ENCODE data around the gene TTC24.
"Not testable (repeated sequence)": the region's sequence is repeated elsewhere in the genome, so short reads cannot be mapped to it uniquely, and the experiment has no call there.

TTC24 gene

DNA sequence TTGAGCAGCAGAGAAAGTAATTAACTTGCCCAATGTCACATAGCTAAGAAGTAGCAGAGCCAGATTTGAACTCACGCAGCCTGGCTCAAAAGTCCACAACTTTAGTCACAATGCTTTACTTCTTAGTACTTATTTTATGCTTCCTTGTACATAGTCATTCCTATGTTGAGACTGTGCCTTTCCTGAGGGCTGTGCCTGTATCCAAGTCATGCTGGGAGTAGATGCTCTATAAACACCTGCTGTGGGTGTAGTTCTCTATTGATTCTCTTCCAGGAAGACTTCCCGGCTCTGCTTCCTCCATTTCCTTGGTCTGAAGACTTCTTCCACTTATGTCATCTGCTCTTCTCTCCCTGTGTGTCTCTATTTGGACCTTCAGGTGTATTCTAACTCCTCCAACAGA lies 23.8 kb upstream of the TTC24 start:
- no peak for DNase-seq

DNA sequence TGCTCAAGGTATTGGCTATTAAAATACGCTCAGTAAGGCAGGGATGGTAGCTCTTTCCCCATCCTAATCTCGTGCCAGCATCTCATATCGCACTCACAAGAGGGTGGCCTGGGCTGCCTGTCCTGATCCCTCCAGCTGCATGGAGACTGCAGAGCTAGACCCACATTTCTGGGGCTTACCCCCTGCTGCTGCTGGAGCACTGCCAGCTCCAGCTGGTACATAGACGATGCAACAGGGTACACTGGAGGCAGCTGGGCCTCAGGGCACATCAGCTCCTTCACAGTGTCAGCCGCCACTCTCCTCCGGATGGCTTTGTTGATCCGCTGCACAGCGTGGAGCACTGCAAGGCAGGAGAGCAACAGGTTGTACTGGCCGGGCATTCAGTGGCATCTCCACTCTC lies 23.2 kb upstream of the TTC24 start:
- DNase-seq: no peak

DNA sequence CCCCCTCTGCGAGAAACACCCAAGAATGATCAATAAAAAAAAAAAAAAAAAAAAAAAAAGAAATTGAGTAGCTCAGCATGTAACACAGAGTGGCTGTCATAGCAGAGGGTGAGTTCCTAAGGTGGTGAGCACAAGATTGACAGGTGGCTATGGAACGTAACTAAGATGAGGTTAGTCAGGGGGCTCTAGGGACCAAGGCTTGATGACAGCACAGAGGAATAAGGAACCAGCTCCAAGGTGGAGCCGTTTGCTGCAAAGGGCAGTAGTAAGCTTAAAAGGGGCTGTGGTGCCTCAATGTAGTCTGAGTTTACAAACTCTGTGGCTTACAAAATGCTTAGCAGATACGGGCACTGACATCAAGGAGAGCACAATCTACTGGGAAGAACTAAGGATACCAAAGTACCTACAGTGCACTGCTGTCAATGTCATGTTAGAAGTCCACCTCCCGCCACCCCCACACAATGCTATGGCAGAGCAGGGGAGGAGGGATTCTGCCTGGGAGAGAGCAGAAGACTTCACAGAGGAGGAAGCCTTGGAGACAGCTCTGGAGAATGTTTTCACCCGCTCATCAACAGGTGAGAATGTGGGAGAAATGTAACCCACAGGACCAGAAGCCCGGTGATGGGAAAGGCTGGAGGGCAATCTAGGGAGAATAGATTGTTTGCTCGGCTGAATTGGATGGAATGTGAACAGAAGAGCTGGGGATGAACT lies 20.3 kb upstream of the TTC24 start:
- no peak for DNase-seq

DNA sequence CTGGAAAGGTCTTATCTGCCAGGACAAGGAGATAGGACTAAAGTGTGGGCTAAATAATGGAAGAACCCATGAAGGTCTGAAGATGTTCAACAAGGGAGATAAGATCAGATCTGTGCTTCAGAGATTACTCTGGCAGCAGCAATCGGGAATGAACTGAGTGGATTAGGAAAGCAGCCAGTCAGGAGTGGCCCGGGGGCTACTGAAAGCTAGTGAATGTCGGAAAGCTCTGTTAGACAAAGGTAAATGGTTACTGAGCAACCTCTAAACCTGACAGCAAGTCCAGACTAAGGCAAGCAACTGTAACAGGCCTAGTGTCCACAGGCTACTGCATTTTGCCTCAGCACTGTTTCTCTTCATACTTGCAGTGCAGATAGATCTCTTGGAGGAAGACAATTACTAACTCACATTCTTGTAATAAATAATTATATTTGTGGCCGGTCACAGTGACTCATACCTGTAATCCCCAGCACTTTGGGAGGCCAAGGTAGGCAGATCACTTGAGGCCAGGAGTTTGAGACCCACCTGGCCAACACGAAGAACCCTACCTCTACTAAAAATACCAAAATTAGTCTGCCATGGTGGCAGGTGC lies 19.6 kb upstream of the TTC24 start:
- DNase-seq: no peak

DNA sequence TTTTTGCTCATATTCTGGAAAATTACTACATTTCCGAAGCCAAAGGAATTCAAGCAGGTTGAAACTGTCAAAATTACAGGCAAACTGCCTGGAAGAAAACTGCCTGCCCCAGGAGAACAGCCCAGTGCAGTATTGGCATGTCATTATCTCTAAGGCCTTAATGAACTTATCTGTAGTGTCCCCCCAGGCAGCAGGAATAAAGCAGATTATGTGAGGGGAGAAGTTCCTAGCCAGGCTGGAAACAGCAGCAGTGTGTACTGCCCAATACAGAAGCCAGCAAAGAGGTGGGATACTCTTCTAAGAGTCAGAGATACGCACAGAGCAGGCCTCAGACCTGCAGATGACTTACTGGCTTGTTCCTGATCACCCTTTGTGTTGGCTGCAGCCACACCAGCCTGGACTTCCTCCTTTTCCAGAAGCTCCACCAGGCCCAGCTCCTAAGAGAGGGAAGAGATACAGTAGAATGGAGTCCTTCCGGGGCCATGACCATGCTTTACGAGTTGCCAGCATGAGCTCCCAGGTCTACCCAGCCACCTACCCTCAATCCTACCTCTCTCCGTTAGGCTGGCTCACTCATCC lies 18.8 kb upstream of the TTC24 start:
- DNase-seq: no peak

DNA sequence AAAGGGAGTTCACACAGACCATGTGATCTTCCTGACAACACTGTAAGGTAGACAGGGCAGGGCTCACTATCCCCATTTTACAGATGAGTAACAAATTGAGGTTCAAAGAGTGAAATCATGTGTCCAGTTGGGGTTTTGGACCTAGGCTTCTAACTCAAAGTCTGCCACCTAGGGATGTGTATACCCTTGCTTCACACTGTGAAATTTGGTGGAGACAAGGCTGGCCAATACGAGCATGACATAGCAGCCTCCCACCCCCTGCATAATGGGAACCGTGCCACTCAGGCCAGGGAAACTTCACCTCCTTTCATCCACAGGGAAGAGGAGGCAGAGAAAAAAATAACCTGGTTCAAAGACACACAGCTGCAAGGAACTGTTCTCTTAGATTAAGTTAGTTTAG lies 14.0 kb upstream of the TTC24 start:
- DNase-seq: no peak

DNA sequence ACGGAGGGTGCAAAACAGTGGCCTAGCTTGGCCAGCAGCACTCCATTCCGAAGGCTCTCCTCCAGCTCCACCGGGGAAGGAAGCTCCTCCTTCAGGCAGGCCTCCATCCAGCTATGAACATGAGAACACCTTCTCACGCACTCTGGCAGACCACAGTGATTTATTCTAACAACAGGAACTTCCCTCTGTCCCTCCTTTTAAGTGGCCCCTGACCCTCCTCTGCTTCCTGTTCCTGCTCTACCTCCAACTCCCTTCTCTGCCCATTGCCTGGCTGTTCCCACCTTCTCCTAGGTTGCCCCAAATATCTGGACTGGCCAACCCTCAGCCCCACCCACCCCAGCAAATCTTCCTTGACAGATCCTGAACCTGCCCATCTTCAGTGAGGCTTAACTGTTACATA lies 13.1 kb upstream of the TTC24 start:
- DNase-seq: no peak

DNA sequence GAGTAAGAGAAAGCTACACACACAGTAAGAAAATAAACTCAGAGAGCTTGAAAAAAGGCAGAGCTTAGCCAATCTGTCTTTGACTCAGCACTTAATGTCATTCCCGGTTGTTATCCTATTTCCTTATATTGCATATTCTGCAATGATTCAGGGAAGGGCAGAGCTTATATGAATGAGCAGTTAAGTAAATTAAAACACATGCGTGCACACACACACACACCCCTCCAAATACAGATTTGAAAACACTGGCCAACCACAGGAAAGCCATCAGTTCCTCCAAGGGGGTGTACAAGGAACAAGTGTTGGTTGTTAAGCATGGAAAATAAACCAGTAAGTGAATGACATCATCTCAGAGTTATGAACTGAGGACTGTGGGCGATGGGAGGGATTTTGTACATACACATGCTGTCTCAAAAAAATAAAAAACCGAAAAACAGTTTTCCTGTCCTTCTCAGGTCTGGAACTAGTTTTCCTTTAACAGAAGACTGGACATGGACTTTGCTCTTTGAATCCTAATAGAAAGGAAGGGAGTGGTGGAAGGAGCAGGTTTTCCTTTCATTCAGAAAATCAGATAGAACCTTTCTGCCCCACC lies 8.2 kb upstream of the TTC24 start:
- DNase-seq: no peak

DNA sequence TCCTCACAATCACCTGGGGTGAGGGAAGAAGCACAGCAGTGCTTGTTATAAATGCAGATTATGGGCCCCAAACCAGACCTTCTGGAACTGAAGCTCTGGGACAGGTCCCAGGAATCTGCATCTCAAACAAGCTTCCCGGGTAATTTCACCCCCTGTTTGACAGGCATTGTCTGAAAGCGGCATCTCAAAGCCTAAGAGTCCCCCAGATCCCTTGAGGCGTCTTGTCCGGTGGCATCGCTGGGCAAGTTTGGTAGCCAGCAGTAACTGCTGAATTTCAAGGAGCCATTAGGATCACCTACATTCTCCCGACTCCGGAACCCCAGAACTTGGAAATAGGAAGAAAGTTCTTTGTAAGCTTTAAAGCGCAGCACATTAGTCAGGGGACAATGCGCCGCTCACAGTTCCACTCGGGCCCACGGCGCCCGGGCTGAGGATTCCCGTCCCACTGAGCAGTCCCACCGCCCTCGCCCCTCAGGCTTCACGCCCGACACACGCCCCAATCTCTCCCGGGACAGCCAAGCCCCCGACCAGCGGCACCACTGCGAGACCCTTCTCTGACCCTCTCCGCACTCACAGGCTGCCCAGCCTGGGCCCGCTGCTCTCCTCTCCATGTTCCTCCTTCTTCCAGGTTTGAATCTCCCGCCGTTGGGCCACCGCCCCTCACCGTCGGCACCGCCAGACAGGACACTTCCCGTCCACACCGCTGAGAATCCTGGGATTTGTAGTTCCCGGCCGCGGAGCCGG lies 7.4 kb upstream of the TTC24 start, which contains the start of gene IQGAP3:
TSS of gene IQGAP3 (minus strand) at position 647 of the 744 bp plus-strand sequence. CDS start at position 611, 36 bp downstream.
- DNase-seq: peak; percentile 74

DNA sequence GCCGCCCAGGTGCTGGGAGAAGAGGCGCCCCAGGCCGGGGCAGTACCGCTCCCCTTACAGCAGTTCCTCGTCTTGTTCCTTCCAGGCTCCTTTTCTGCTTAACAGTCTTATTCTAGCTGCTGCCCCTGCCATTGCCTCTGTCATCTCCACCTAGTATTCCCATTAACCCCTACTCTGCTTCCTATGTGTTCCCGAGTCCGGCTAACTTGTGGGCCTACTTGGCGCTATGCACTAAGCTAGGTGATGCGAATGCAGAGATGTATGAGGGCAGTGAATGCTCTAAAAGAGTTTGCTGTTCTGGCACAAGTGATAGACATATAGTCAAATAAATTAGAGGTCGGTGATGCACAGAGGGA lies 6.9 kb upstream of the TTC24 start:
- no peak for DNase-seq

DNA sequence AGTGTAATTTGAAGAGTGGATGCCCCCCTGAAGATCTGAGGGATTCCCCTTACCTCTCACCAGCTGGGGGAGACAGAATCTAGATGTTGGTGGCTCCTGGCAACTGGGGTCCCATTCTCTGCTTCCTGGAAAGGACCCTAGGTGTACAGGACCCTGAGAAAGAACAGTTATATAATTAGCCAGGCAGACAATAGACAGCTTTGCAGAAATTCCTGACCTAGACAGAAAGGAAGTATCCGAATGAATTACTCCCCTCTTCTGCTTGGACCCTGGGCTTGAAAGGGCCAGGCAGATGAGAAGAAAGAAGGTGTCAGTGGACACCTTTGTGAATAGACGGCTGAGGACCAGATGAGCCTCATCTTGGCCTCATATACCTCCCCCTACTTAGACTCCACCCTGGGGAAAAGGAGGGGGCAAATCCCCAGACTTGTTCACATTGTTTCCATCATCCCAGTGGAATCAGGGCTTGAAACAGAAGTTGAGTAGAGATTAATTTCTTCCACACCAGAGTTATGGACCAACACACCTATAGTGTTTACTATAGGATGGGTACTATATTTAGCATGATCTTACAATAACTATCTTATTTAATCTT lies 5.4 kb upstream of the TTC24 start:
- DNase-seq: no peak

DNA sequence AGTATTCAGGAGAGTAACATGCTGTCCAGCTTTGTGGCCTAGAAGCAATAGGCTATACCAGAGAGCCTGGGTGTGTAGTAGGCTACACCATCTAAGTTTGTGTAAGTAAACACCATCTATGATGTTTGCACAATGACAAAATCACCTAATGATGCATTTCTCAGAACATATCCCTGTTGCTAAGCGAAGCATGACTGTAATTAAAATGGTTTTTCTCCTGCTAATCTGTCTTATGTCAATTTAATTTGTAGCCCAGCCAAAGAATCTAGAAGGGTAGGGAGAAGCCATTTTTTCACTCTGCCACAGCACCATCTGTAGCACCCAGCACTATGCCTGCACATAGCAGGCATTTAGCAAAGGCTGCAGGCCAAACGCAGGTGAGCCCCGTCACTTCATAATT lies 2.0 kb upstream of the TTC24 start:
- no peak for DNase-seq

DNA sequence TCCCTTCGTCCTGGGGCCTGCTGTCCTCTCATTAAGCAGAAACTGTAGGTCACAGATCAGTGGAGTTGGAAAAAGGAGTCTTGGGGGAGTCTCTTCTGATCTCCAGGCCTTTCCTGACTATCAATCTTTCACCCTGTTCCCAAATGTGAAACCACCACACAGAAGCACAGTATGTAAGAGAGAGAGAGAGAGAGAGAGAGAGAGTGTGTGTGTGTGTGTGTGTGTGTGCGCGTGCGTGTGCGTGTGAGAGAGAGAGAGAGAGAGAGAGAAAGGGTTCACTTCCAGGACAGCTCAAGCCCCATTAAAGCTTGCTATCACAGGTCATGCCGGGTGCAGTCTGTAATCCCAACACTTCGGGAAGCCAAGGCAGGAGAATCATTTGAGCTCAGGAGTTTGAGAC lies 1.5 kb upstream of the TTC24 start:
- DNase-seq: no peak

DNA sequence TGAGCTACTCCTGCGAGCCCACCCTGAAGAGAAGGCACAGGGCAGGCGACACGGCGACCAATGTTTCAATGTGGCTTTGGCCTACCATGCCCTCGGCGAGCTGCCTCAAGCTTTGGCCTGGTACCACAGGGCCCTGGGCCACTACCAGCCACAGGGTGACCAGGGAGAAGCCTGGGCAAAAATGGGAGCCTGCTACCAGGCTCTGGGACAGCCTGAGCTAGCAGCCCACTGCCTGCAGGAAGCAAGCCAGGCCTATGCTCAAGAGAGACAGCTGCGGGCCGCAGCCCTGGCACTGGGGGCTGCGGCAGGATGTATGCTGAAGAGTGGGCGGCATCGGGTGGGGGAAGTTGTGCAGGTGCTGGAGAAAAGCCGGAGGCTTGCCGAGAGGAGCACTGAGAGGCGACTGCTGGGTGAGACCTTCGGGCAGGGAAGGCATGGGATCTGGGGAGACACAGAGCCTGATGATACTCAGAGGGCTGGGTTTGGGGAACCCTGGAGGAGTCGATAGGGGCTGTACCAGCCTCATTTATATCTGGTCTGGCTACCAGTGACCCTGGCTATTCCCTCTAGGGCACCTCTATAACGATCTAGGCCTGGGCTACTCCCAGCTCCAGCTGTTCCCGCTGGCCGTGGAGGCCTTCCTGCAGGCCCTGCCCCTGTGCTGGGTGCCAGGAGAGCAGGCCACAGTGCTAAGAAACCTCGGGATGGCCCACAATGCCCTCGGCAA lies 2.3 kb downstream of the TTC24 start:
- no peak for DNase-seq

DNA sequence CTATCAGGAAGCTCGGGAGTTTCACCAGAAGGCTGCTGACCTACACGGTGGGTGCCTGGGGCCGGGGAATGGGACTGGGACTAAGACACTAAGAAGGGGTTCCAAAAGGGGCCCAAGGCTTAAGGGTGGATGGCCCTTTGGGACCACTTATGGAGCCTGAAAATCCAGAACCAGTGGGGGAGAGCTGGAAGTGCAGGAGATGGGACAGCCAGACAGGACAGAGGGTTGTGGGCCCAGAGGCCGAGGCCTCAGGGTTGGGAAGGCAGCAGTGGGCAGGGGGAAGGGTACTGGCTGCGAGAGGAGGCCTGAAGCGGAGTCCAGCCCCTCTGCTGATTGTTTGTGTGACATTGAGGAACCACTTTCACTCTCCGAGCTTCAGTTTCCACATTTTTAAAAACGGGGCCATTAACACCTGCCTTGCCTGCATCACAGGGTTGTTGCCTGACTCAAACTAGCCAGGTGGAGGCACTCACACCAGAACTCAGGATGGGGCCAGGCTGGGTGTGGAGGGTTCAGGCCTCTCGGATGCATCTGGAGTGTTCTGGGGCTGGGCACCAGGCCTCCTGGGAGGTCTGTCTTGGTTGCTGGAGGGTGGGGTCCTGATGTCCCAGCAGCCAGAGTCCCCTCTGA lies 3.0 kb downstream of the TTC24 start:
- DNase-seq: no peak

DNA sequence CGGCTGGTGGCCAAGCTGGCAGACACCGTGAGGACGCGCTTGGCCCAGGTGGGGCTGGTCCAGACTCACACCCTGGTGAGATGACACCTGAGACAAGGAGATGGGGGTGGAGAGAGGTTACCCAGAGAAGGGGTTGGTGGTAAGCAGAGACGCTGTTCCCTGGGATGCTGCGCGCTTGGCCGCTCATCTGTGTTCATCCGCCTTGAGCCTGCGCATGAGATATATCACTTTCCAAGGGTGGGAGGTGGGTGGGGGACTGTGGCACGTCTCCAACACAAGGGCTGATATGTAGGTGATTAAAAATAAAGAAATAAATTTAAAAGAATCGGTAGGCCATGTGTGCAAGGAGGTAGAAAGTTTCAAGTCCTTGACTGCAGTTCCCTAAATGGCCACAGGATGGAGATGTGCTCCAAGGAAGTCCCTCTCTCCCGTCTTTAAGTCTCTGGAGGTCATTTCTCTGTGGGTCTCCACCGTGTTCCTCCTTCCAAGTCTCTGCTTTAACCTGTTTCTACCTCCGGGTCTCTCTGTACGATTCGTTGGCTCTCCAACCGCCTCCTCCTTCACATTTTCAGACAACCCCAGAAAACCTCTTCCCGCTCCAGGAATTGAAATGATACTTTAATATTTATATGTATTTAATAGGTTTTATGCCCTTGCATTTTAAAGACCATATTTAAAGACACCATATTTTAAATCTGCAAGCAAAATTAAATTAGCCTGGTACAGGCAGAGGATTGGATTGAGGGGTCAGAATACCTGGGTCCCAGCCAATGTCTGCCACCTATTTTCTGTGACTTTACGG lies 4.5 kb downstream of the TTC24 start:
- peak; percentile 62 for DNase-seq

DNA sequence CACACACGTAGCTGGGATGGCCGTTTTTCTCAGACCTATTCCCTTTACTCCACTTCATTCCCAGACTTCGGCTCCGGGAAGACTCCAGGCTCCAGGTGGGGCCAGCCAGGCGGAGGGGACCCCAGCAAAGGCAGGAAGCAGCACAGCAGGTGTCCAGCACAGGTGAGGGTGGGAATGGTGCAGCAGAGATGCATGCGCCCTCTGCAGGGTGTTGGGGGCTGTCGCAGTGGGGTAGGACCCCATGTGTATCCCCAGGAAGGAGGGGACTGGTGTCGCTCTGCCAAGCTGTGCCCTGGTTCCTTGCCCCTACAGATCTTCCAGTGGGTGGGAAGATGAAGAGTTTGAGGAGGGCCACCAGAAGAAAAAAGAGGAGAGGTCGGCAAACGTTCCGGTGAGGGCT lies 5.3 kb downstream of the TTC24 start:
- DNase-seq: no peak

DNA sequence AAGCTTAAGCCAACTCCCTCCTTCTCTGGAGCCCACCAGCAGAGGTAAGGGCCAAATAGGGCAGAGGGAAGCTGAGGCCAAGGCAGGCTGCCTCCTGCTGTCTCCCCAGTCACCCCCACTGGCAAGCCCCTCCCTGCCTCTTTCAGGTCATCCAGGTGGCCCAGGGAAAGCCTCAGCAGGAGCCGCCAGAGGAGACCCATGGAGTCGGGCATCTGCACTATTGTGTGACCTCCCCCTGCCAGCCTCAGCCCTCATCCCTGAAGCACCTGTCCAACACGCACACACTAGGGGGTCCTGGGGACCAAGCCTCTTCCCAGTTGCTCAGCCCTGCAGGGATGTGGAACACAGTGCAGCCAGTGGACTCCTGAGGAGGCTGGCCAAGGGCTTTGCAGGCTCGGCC lies 6.8 kb downstream of the TTC24 start:
- DNase-seq: no peak

DNA sequence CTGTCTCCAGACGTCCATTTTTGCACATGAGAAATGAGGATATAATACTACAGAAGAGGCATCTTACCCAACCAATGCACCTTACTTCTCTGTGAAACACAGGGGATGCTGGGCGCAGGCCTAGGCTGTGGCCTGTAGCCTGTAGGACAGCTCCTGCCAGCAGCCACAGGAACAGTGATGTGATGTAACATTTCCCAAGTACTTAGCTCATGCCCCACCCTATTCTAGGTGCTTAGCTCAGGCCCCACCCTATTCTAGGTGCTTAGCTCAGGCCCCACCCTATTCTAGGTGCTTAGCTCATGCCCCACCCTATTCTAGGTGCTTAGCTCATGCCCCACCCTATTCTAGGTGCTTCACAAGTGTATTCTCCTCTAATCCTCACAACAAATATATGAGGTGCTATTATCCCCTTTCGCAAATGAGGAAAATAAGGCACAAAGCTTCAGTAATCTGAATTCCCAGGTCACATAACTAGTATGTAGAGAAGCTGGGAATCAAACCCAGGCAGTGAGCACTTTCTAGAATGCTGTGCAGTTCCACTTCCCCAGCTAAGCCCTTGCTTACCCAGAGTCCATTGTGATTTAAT lies 7.5 kb downstream of the TTC24 start:
- no peak for DNase-seq

DNA sequence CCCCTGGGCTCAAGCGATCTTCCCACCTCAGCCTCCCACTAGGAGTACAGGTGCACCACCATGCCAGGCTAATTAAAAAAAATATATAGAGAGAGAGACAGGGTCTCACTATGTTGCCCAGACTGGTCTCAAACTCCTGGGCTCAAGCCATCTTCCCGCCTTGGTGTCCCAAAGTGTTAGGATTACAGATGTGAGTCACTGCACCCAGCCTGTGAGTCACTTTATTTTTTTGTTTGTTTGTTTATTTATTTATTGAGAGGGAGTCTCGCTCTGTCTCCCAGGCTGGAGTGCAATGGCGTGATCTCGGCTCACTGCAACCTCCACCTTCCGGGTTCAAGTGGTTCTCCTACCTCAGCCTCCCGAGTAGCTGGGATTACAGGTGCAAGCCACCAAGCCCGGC lies 8.4 kb downstream of the TTC24 start:
- not testable (repeated sequence) for DNase-seq

DNA sequence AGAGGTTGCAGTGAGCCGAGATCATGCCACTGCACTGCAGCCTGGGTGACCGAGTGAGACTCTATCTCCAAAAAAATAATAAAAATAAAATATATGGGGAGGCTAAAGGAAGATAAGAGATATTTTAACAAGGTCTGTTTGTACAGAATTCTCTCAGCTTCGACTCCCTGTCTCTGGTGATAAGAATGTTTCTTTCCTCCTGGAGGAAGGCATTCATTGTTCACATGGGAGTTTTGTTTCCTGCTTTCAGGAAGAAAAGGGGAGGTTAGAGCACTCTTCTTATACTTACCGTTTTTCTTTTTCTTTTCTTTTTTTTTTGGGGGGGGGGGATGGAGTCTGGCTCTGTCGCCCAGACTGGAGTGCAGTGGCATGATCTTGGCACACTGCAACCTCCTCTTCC lies 10.0 kb downstream of the TTC24 start:
- DNase-seq: no peak
